HG03135 (cell line): ENCODE data around the gene SDC4.
A peak's percentile ranks its signal among the peaks of the same experiment; 100 is the strongest.
"Not testable (repeated sequence)": the region's sequence is repeated elsewhere in the genome, so short reads cannot be mapped to it uniquely, and the experiment has no call there.

Source experiments
- ATAC-seq: cut with Tn5 transposase; IDR thresholded peaks from one replicate; pipeline ENCODE4 v1.9.1; 2021; ENCODE audit warnings: mild to moderate bottlenecking, moderate library complexity; ENCODE audit not compliant: unreplicated experiment

The SDC4 gene

DNA sequence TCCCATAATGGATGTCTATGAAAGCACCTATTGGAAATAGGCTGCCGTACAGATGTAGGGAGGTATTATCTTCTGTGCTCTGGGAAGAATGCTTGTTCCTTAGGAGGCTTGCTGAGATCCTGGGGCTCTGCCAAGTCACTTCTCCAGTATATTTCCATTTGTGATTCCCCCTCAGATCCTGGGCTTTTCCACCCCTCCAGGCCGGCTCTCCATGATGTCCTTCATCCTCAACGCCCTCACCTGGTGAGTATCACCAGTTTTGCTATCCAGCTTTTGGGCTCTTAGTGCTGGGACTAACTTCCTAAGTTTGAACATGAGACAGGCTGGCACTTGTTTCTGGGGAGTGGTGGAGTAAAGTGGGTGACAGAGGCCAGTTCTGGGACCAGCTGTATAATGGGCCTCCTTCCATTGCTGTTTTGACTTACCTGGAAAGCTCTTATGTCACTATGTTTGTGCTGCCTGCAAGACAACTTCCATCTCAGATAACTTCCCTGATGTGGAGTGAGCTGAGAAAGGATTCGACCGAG is 17.3 kb upstream of the SDC4 start:
- no peak for ATAC-seq

DNA sequence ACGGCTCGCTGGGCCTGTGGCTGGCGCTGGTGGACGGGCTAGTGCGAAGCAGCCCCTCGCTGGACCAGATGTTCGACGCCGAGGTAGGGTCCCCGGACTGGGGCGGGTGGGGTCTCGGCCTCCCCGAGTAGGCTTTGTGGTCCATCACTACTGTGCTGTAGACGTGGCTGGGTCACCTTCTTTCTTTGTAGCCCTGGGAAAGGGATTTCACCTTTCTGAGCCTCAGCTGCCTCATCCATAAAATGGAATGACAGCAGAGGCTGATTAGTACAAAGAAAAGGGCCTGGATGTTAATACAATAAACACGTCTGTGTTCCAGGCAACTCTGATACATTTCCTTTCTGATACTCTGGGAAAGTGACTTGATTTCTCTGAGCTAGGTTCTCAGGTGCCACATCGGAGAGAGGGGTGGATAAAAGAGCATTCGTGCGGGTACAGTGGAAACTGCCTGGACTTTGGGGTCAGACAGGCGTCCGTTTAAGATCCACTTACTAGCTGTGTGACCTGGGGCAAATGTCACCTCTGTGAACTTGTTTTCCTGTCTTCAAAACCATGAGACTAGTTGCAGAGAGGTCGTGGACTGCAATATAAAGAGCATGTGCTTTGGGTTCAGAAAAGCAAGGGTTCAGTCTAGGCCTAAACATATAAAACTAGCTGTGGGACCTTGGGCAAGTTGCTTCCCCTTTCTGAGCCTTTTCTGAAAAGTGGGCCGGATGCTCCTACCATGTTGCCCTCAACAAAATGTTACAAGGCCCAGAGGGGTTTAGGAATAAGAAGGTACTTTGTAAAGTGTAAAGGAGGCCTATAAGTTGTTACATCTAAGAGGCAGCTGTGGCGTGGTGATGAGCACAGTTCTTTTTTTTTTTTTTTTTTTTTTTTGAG is 15.6 kb upstream of the SDC4 start:
- ATAC-seq: no peak

DNA sequence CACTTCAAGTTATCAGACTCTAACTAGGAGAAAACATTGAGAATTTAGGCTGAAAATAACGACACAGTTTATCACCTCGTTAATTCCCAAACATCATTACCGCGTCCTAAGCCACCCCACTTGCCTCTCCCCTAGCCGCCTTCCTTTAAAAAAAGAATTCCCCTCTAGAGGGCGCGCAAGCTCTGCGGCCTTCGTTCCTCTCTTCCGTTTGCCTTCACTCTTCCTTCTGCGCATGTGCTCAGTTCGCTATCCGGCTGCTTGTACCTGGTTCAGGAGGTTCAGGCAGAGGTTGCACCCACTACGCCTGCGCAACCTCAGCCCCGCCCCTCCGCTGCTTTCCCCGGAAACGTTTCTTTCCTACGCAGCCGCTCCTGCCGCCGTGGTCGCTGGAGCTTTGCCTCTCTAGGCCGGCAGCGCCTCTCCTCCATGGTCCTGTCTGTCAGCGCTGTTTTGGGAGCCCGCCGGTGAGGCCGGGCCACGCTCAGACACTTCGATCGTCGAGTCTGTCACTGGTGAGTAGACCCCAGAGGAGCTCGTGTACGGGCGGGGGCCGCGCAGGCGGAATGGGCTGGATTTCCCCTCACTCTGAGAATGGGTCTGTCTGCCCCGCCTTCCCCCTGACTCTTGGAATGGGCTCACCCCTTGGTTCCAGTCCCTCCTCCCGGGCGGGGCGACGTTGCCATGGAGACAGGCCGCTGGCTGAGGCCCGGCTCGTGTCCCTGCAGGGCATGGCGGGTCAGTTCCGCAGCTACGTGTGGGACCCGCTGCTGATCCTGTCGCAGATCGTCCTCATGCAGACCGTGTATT is 14.8 kb upstream of the SDC4 start, which contains the start of gene SYS1:
Gene SYS1, plus strand, starts transcription at position 353 of the 807 bp plus-strand sequence. Its CDS starts 376 bp downstream, at position 729.
- ATAC-seq: peak; percentile 87

DNA sequence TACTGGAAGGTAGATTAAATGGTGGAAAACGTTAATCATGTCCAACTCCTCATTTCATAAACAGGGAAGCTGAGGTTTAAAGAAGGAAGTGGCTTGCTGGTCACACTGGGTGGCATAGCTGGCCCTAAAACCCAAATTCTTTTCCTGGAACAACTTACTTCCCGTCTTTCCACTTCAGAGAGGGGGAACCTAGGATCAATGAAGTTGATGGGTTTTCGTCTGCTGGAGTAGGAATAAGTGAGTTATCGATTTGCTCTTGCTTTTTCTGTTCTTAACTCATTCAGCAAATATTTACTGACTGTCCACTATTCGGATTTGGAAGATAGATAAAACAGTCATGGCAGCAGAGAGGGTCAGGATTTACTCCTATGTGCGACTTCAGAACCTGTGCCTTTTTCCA is 13.6 kb upstream of the SDC4 start:
- no peak for ATAC-seq

DNA sequence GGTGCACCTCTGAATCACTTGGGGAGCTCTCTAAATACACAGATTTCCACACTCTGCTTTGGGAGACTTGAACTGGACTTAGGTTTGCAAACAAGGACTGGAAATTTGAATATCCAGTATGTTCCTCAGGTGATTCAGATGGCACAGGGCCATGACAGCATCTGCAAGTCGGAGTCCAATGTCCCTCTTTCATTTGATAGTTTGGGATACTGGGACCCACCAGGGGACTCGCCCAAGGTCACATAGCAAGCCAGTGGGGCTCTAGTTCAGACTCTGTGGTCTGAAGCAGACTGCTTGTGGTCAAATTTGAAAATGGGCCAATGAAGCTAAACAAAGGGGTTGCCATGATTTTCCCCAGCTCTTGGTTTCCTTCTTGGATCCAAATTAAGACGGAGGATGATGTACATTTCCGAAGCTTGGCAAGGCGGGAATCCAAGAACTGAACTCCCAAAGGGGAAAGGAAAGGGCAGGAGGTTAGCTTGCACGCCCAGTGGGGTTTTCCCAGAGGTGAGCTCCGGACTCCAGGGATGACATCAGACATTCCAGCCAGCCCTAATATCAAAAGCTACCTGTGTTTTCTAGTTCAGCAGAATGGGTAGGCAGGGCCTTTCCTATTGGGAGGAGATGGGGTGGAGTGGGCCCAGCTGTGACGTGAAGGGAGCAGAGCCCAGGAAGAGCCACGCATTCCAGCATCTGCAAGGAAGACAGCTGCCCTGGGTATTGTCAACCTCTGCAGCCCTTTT is 11.4 kb upstream of the SDC4 start:
- no peak for ATAC-seq

DNA sequence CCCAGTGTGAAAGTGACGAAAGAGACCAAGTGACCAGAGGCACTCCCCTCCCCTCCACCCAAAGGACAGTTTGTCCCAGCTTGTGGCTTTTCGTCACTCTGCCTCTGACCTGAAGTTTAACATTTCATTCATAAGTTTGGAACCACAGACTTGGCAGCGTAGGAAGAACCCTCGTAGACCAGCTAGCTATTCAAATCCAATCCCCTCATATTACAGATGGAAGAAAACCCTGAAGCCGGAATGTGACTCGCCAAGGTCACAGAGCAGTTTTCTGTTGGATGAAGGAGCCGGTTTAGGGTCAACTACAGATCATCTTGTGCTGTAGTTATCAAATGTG is 10.8 kb upstream of the SDC4 start:
- ATAC-seq: no peak

DNA sequence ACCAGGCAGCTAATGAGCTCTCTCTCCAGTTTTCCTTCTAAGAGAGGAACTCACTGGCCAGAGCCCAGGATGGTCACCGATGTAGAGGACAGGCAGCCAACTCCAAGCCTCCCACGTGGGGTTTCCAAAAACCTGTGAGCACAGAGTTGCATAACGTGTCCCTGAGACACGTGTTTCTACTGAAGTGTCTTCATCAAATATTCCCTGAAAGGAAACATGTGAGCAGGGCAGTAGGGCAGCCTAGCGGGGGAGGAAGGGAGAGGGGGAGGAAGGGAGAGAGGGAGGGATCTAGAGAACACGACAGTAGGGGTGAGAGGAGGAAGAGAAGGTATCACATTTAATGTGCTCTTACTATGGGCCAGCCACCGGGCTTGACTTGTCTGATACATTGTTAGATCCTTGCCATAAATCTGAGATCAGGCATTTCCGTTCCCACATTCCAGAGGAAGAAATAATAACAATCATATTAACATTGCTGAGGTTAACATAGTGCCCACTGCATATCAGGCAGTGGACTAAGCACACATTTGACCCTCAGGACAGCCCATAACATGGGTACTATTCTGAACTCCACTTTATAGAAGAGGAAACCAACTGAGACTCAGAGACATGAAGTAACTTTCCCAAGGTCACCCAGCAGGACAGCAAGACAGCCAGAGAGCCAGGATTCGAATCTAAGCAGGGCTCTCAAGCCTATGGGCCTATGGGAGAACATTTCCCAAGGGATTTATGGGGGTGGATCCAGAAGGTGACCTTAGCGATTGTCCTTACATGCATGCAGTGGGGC is 10.3 kb upstream of the SDC4 start:
- no peak for ATAC-seq

DNA sequence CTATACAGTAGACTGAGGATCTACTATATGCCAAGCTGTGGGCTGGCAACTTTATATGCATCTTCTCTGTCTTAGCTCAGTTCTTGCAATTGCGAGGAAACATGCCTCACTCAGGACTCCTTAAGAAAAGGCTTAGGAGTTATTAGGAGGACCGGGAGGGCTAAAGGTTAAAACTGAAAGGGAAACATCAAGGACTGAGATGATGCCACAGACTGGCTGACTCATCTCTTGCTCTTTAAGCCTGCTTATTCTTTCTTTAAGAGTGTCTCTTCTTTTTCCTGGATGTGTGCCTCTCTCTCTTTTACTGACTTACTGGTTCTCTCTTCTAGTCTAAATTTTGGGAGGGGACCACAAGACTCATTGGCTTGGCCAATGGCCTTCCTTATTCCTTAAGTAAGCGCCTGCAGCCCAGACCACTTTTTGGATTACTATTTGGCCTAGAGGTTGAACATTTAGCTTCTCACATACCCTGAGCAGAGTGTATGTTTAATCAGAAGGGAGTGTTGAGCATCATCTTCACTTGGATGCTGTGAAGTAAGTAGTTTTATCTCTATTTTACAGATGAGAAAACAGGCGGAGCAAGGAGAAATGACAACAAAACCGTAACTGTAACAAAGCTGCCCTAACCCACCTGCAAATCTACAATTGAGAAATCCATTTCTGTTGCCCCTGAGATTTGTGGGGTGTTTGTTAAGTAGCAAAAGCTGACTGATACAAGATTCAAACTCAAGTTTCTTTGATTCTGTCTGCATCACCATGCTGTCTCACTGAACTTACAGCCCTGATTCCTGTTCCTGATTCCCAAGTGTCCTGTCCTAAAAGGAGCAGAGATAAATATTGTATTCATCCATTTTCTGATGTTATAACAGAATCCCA is 7.2 kb upstream of the SDC4 start:
- ATAC-seq: no peak

DNA sequence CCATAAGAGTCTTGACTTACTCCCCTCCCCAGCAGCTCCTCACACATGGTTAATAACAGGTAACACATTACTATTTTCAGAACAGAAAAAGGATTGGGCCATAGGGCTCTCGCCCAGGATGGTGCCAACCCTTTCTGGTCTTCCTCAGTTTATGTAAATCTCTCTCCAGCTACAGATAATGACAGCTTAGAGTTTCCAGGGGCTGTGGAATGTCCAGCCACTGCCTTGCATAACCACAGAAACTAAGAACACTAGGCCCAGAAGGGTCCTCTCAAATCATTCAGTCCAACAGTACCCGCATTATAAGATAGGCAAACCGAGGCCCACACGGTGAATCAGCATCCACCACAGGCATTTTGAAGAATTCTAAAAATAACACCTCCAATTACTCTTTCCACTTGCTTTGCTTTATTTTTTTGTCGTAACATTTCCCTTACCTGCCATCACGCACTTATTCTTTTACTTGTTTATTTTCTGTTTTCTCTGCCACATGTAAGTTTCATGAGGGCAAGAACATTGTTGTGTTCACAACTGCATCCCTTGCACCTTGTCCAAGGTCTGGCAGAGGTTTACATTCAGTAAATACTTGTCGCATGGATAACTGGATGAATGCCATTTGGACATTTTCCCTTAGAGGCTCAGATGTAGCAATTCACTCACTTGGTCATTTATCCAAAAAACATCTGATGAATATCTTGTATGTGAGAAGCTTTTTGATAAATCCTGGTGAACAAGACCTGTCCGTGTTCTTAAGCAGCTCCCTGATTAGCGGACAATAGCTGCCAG is 6.4 kb upstream of the SDC4 start:
- ATAC-seq: no peak

DNA sequence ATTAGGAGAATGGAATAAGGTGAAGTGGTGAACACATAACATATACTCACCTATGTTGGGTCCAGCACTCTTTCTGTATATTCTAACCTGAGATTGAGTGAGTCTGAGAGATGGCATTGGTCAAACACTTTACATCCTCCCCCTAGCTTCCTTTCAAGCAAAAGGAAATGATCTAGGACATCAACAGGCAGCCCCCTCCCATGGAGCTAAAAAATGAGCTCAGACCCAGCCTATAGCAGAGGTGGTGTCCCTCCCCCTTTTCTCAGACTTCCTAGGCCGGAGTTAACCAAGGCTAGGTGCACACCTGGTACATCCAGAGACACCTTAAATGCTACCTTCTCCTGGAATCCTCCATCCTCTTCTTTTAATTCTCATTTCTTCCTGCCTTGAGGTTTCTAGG is 5.5 kb upstream of the SDC4 start:
- no peak for ATAC-seq

DNA sequence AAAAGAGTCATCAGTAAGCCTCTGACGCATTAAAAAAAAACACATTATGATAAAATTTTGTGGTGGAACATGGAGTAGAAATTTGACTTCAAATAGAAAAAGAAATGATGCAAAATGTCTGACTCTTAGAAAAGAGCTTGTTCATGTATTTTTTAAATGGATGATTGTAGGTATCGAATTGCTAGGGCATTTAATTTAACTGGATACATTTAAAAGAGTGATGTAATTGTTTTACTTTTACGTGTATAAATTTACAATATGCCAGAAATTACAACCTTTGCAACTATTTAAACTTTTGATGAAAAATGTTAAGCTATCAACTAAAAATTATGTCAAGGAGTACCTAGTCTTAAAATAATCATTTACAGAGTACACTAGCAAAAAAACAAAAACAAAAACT is 4.5 kb upstream of the SDC4 start:
- ATAC-seq: no peak

DNA sequence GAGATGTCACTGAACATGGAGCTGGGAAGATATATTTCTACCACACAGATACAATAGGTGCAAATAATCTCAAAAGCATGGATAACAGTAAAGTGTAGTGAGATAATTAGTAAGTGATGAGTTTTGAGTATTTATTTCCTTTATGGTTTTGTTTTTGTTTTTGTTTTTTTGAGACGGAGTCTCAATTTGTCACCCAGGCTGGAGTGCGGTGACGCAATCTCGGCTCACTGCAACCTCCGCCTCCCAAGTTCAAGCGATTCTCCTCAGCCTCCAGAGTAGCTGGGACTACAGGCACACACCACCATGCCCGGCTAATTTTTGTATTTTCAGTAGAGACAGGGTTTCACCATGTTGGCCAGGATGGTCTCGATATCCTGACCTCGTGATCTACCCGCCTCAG is 2.6 kb upstream of the SDC4 start:
- ATAC-seq: not testable (repeated sequence)

DNA sequence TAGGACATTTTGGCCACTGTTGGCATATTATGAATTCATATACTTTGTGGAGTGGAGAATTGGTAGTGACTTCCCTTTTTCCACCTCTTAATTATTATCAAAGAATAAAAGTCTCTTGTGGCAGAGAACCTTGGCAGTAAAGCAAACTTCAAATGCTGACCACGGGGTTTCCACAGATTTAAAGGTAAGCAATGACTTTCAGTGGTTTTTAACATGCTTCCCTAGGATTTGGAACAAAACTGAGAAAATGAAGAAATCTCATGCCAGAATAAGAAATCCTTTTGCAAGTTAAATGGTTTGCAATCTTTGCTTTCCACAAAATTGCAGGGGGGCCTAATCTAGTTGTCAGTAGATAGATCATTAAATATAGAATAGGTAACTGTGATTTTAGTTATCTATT is 2.0 kb upstream of the SDC4 start:
- ATAC-seq: no peak

DNA sequence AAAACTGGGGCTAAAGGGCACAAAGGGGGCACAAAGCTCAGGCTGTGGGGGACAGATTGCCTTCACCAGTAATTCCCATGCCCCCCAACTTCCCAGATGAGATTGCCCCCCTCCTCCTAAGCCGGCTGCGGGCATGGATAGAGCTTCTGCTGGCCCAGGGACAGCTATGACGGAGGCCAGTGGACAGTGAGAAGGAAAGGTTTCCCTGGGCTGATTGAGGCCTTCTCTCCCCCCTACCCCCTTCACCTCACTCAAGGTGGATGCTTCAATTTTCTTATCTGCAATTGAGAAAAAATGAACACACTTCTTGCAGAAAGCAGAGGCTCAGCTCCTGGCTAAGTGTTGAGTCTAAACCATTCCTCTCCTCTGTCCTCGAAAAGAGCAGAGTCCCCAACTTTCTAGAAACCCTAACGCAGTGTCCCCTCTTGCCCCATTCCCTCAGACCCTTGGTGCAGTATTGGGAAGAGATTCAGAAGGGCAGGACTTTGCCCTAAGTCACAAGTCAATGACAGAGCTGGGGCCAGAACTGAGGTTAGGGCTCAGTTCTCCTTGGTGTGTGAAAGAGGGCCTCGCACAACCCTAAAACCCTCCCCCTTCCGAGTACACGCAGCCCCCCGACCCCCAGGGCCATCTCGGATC is 808 bp downstream of the SDC4 start:
- no peak for ATAC-seq

DNA sequence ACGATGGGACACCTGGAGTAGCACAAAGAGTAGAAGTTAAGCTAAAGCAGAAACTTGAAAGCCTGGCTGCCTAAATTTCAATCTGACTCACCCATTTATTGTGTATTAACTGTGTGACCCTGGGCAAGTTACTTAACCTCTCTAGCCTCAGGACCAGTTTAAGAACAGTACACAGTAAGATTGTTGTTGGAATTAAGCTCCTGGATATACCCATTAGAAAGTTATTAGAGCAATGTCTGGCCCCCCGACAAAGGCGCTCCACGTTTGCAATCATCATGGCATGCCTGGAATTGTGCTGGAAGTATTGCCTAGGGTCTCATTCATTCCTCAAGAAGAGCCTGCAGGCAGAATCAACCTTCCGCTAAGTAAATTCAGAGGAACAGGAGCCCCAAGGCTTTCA is 1.4 kb downstream of the SDC4 start:
- no peak for ATAC-seq

DNA sequence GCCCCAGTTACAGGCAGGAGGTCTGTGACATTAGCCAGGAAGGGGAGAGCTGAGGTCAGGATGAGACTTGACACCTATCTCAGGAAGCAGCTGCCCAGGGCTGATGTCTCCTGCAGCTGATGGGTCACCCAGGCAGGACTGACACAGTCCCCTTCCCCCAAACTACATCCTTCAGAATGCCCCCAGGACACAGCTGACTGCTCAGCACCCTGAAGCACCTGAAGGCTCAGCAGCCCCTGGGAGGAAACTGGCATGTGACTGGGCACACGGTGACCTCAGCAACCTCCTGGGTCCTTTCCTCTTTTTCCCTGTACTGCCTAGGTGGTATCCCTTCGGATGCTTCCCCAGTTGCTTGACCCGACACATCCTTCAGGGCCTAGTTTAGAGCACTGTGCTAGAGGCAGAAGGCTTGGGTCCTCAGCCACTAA is 1.9 kb downstream of the SDC4 start:
- no peak for ATAC-seq

DNA sequence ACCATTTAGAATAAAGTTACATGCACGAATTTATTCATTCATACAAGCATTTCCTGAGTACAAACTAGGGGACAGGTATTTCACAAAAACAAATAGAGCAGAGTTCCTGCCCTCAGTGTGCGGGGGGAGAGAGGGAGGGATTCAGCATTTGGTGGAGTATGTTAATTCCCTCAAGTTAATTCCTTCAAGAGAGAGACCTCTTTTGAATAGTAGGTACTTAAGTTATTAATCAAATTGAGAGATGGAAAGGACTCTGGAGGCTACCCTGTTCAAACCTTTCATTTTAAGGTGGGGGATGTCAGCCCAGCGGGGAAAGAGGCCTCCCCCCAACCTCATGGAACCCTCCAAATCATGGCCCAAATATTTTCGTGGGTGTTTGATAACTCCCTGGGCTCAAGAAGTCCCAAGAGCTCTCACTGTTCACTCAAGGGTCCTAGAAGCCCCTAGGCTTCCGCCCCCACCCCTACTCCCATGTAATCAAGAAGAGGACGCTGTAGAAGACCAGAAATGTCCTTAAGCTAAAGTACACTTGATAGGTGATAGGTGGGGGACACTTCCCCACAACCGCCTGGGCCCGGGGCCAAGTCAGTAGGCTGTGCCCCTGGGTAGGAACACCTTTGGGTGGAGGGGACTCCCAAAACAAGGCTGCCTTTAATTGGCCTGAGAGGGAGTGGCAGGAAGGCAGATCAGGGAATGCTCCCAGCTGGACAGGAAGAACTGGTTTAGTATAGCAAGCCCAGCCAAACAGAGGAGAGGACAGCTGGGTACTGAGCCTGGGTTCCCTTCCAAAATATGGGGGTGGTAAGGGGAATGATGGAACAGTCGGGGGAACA is 2.9 kb downstream of the SDC4 start:
- ATAC-seq: no peak
